ENCODE measurements around the gene ASTN2.

DNA sequence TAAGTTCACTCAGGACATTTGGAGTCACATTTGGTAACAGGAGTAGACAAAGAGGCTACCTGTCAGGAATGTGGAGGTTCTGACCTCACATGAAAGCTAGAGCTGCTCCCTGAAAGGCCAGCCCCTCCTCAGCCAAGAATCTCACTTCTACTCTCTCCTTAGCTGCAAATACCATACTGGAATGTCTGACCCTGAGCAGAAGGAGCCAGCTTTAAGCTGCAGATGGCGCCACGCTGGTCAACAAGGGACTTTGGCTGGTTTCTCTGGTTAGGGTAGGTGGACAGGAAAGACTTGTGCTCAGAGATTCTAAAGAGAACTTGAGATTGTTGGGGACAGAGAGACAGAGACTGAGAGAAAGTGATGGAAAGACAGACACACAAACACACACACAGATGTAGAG is 21.9 kb downstream of the ASTN2 start:
- TF ChIP-seq, protein P1, sequence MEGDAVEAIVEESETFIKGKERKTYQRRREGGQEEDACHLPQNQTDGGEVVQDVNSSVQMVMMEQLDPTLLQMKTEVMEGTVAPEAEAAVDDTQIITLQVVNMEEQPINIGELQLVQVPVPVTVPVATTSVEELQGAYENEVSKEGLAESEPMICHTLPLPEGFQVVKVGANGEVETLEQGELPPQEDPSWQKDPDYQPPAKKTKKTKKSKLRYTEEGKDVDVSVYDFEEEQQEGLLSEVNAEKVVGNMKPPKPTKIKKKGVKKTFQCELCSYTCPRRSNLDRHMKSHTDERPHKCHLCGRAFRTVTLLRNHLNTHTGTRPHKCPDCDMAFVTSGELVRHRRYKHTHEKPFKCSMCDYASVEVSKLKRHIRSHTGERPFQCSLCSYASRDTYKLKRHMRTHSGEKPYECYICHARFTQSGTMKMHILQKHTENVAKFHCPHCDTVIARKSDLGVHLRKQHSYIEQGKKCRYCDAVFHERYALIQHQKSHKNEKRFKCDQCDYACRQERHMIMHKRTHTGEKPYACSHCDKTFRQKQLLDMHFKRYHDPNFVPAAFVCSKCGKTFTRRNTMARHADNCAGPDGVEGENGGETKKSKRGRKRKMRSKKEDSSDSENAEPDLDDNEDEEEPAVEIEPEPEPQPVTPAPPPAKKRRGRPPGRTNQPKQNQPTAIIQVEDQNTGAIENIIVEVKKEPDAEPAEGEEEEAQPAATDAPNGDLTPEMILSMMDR (IDR thresholded peaks at IDR 0.05 in 8 of 11, conservative IDR thresholded peaks at IDR 0.05 in 3 of 11) = no peak
- no peak for TF ChIP-seq POLR2A (IDR thresholded peaks at IDR 0.05)
- no peak for TF ChIP-seq POLR2AphosphoS5 (IDR thresholded peaks at IDR 0.05)

All from spleen (tissue), 7 donors.